Stimulated activated CD8-positive, alpha-beta memory T cell treated with anti-CD3 and anti-CD28 coated beads, Interleukin-15, amount 100 ng/mL, for 48 hours (primary cell): Measurements from ENCODE around the gene SELENOP.

ENCODE experiments used
- DNase-seq, 2 donors: peaks; one replicate each; pipeline ENCODE4 v3.0.0-alpha.2; 2020; ENCODE audit warnings: low read depth in 2 of 2

The SELENOP gene

DNA sequence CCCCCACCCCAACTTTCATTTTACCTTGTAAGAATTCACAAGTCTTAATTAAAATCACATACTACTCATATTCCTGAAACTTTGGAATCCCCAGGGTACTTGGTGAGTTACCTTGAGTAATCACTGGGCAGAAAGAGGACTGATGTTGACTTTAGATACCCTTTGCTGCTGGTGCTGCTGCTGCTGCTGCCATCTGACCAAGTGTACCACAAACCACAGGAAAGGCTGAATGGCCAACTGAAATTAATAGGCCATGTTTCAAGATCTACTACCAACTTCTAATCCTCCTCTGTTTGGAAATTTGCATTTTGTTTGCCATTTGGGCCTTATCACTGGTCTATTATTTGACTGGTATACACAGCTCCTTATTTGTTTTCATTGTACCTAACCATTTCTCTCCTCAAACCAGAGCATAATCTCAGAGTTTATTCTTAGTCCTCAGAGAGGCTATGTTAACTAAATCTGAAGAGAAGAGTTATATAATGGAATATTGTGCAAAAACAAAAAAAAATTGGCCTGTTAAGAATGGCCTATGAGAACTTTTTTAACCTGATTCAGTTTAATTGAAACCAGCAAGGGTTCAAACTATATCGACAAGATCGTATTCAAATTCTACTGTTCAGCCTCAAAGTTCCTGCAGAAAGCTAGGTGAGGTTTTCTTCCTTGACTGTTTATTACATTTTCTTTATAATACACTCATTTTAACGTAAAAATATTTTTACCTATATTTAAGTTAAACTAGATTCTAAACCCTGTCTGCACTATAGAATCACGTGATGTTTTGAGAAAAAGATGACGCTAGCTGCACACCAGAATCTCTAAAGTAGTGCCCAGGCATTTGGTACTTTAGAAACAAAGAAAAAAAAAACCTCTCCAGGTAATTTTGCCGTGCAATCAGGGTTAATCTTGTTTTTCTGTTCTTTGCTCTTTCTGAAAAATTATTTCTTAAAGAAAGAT lies 13.1 kb downstream of the SELENOP start:
- DNase-seq: no peak

DNA sequence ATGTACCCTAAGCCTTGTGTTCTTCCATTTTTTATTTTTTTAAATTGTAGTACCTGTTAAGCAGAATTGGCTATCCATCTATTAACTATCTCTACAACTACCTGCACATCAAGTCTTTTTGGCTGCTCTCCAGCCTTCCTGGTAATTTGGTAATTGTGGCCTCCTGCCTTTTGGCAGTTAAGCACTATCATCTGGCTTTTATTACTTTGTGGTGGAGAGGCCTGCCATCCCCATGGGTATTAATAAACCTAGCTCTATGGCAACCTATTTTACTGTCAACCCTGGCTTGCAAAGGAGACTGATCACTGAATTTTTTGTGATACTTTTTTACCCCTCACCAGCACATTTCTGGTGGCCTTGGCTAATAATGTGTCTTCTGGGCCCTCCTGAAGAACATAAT lies 20.5 kb downstream of the SELENOP start:
- DNase-seq: no peak

DNA sequence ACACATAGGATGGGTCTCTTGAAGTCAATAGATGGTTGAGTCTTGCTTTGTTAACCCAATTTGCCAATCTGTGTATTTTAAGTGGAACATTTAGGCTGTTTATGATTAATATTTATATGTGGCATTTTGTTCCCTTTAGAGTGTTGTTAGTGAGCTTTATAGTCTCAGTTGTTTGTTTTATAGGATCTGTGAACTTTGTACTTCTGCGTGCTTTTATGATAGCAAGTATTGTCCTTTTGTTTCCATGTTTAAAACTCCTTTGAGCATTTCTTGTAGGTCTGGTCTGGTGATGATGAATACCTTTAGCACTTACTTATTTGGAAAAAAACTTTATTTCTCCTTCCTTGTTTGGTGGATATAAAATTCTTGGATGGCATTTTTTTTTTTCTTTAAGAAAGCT lies 23.8 kb downstream of the SELENOP start:
- no peak for DNase-seq

DNA sequence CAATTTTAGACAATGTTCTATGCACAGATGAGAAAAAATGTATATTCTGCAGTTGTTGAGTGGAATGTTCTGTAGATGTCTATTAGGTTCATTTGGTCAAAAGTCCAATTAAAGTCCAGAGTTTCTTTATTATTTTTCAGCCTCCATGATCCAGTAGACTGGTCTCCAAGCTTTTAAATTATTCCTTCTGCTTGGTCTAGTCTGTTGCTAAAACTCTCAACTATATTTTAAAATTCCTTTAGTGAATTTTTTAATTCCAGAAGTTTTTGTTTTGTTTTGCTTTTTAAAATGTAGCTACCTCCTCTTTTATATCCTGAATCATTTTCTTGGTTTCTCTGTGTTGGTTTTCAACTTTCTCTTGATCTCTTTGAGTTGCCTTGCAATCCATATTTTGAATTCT lies 24.6 kb downstream of the SELENOP start:
- DNase-seq: no peak

DNA sequence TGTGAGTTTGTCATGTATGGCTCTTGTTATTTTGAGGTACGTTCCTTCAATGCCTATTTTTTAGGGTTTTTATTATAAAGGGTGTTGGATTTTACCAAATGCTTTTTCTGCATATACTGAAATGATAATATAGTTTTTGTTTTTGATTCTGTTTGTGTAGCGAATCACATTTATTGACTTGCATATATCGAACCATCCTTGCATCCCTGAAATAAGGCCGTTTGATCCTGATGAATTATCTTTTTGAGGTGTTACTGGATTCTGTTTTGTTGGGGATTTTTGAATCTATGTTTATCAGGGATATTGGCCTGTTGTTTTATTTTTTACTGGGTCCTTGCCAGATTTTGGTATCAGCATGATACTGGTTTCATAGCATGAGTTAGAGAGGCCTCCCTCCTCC lies 25.9 kb downstream of the SELENOP start:
- no peak for DNase-seq

DNA sequence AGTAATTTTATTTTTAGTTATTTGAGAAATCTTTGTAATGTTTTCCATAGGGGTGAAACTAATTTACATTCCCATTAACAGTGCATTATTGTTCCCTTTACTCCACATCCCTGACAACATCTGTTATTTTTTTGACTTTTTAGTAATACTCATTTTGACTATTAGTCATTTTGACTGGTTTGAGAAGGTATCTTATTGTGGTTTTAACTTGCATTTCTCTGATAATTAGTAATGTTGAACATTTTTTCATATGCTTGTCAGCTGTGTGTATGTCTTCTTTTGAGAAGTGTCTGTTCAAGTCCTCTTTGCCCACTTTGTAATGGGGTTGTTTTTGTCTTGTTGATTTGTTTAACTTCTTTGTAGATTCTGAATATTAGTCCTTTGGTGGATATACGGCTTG lies 27.6 kb downstream of the SELENOP start:
- no peak for DNase-seq

DNA sequence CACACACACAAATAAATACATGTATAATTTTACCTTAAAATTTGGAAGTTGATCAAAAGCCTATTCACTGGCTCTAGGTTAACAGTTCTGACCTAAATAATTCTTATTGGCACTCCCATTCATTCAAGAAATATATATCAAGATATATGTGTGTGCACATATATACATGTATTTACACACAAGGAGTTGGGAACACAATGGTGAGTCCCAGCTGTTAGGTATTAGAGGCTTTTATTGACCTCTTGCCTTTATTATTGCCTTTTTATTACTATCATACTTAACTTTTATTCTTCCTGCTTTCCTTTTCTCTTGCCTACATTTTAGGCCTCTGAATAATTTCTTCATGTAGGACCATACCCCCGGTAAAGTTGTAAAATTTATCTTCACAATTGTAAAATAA lies 30.1 kb downstream of the SELENOP start:
- DNase-seq: no peak

DNA sequence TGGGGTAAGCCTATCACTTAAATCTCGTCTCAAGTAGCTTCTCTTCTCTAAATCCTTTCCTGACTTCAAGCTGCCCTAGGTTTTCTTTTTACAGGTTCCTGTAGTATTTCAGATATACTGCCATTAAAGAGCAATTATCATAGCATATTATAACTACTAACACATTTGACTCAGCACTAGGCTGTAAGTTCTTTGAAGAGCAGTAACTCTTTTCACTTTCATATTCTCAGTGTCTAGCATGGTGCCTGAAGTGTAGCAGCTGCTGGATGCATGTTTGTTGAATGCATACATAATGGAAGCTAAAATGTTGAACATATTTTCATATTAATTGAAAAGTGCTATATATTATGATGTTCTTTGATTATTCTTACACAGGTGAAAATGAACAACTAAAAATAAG lies 32.6 kb downstream of the SELENOP start:
- no peak for DNase-seq

DNA sequence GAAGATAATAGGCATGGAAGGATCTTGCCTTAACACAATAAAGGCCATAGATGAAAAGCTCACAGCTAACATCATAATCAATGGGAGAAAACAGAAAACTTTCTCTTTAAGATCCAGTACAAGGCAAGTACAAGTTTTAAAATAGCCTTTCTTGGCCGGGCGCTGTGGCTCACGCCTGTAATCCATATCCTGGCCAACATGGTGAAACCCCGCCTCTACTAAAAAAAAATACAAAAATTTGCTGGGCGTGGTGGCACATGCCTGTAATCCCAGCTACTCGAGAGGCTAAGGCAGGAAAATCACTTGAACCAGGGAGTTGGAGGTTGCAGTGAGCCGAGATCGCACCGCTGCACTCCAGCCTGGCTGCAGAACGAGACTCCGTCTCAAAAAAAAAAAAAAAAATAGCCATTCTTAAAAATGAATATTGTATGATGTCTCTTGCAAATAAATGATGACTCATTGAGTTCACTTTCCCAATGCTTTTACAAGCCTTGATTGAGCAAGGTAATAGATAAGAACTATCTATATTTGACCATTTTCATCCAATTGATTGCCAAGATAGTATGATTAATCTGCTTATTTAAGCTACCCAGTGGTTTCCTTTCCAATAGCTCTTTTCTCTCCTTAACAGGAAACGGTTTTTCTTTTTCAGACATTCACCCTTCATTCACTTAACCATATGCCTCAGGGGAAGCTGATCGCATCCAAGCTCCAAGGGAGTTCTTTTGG lies 39.3 kb downstream of the SELENOP start:
- no peak for DNase-seq

DNA sequence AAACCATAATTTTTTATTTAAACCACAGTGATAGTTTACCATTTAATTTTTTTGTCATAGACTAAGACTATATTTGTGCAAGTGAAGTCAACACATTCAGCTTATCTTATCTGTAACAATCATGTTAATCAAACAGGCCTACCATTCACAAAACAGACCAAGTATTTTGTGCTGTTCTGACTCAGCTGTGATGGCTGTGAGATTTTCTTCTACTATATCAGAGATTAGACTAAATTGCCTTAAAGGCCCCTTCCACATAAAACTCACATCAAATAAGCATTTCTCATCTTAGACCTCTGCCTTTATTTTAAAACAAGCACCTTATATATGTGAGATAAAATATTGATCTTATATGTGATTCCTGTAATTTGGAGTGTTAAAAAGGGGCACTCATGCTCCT lies 41.7 kb downstream of the SELENOP start:
- DNase-seq: no peak

DNA sequence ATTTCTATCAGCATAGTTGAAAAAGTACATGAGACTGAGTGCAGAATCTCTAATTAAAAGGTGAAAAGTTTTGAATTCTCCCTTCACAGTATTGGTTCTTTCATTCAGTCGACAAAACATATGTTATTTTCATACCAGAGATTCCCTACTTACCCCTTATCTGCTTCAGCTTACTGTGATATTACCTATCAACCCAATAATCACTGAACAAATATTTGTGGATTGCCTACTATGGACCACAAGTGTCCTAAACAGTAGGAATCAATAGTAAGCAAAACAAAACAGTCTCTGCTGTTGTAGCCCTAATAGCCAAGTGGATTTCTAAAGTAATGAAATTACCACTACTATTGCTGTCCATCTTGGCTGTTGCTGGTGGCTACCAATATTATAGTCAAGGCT lies 43.6 kb downstream of the SELENOP start:
- no peak for DNase-seq

DNA sequence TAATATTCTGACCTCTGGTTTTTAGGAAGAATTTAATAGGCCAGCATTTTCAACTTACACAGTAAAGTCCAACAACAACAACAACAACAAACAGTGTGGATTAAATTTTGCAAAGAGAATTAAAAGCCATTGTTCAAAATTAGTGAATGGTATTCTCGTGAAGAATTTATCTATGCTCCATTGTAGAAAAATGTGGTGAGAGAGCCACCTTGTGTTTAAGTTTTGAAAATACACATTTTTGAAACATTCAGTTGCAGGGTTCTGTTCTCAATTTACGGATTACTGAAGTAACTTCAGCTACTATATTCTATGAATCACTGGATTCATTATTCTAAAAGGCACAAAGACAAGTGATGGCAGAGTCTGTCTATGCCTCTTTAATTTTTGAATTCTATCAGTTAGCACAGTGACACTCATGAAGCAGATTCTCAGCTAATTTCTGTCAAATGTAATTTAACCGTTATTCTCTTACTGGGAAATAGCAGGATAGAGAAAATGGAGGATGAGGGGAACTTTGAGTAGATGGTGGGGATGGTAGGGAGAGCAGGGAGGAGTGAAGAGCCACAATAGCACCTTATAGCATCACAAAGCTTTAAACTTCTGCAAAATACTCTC lies 44.1 kb downstream of the SELENOP start:
- DNase-seq: no peak

DNA sequence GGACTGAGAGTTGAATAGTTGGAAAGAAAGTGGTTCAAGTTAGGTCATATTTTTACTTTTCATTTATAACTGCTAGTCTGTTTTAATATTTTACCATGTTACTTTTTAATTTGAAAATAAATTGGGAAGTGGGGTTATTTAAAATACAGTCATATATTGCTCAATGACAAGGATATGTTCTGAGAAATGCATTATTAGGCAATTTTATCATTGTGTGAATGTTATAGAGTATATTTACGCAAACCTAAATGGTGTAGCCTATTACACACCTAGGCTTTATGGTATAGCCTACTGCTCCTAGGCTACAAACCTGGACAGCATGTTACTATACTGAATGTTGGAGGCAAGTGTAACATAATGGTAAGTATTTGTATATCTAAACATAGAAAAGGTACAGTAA lies 49.9 kb downstream of the SELENOP start:
- DNase-seq: no peak

DNA sequence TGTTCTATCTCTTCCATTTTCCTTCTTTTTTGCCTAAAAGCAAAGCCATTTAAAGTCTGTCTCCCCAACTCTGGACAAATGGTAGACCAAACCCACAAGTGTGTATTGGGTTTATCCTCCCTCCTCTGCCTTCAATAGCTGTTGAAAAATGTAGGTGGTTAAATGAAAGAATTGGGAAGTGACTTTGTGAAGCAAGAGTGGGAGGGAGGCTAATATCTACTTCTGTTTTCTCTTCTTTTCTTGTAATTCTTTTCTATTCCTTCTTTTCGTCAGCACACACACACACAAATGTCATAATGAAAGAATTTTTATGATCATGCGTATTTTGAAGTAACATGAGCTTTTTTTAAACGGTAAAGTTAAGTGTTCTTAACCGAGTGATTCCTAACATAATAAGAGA lies 51.3 kb downstream of the SELENOP start:
- DNase-seq: no peak

DNA sequence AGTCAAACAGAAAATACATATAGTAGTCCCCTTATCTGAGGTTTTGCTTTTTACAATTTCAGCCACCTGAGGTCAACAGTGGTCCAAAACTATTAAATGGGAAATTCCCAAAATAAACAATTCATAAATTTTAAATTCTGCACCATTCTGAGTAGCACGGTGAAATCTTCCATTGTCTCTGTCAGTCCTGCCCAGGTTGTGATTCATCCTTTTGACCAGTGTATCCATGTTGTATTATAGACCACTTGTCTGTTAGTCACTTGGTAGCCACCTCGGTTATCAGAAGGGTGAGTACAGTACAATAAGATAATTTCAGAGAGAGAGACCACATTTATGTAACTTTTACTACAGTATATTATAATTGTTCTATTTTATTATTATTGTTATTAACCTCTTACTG lies 52.2 kb downstream of the SELENOP start:
- no peak for DNase-seq

DNA sequence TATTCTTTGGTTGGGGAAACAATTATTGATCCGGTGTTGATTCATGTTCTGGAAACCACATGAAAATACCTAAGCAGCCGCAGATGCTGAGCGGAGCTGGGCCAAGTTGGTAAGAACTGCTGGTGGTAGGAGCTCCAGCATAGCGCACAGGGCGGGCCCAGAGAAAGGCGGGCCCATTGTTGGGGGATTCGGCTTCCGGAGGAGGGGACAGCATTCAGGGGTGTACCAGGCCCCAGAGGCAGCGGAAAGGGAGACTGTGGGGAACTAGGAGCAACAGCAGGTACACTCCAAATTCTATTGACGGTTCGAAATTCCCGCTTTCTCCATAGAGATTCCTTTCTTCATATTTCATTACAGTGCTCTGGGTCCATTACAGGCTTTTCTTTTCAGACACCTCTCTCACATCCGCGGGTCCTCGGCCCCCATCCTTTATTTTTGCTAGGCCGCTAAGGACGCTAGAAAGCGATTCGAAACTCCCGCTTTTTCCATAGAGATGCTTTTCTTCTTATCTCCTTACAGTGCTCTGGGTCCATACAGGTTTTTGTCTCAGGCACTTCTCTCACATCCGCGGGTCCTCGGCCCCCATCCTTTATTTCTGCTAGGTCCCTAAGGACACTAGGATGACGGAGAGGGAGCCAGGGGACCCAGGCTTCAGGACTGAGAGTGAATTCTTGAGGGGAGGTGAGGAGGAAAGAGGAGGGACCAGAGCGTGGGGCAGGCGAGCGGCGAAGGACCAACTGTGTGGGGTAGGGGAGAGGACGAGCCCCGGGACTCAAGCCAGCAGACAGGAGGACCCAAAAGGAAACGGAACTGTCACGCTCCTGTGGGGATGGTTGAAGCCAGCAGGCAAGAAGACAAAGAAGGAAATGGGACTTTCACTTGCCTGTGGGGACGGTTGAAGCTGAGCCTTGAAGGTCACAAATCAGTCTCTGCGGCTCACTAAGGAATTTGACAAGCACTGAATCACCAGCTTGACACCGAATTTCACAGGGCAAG lies 54.8 kb downstream of the SELENOP start, which contains the start of gene CCDC152:
CCDC152 (plus strand) TSS at position 213 of the 996 bp plus-strand sequence. CDS start 2,304 bp downstream, outside the sequence.
- peak; percentile 50 to 51 for DNase-seq

DNA sequence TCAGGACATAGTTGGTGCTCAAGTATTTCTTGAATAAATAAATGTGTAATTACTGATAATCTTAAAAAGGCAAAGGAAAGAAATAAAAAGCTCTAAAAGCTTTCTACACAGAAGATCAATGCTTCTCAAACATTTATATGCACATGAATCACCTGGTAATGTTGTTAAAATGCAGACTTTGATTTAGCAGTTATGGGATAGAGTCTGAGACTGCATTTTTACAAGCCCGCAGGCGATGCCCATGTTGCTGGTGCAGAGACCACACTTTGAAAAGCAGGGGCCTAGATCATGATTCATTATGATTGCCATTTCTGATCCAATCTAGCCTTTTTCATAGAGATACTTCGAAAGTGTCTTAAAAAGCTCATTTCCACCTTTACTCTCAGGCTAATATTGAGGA lies 58.6 kb downstream of the SELENOP start:
- no peak for DNase-seq

DNA sequence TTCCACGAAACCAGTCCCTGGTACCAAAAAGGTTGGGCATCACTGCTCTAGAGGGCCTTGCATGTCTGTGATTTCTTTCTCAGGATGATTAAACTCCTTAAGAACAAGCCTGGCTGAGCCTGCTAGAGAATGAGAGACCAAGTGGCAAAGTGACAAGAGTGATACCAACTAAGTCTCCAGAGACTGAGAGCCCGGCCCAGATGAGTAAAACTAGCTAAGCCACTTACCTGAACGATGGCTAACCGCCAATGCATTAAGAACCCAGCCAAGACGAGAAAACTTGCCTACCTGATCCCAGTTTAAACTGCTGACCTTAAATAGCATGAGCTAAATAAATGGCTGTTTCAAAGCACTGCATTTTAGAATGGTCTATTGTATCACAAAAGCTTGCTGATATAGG lies 60.6 kb downstream of the SELENOP start:
- no peak for DNase-seq

DNA sequence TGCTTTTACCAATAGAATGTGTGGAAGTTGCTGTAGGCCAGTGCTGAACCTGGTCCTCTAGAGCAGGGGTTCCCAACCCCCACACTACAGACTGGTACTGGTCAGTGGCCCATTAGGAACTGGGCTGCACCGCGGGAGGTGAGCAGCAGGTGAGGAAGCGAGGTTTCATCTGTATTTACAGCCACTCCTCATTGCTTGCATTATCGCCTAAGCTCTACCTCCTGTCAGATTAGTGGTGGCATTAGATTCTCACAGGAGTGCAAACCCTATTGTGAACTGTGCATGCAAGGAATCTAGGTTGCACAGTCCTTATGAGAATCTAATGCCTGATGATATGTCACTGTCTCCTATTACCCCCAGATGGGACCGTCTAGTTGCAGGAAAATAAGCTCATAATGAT lies 61.2 kb downstream of the SELENOP start:
- no peak for DNase-seq
